RWPE1 (cell line): ENCODE measurements around the gene CA10.
A peak's percentile ranks its signal among the peaks of the same experiment; 100 is the strongest.

Experiments
- CTCF ChIA-PET: fragments of 350-600 bp; sonication (Branson Sonifier 250); formaldehyde crosslinking; extraction: SDS; loops from one replicate; lab custom pipeline; 2021; lab: Yijun Ruan, JAX
- POLR2A ChIA-PET: fragments of 400-600 bp; formaldehyde crosslinking; extraction: SDS; loops from one replicate; lab custom pipeline; 2020; ENCODE audit warnings: antibody characterized with exemption; ENCODE audit not compliant: low non-redundant PET; lab: Yijun Ruan, JAX
- DNase-seq: peaks from one replicate; pipeline ENCODE4 v3.0.0; 2012; ENCODE audit warnings: low spot score
- H3K27ac ChIP-seq: fragments of 450-650 bp; 2 replicates; pipeline ENCODE4 v1.5.1; 2017
- CTCF ChIP-seq: fragments of 450-650 bp; conservative IDR thresholded peaks from 2 replicates; pipeline ENCODE4 v1.5.1; 2017; ENCODE audit warnings: low read depth, mild to moderate bottlenecking

The CA10 gene

GRCh38 chr17:52138752-52139151 lies 19.8 kb downstream of the CA10 start:
- no peak for DNase-seq
- no peak for TF ChIP-seq CTCF
- CTCF ChIA-PET = interaction anchor here (0.7 kb wide), 1 partner anchor 465 kb away, joined by 4 read pairs; no protein-coding TSS in a partner anchor
- no peak overlapping the region for H3K27ac ChIP-seq
- POLR2A ChIA-PET = no interaction called here

GRCh38 chr17:52138350-52138749 lies 20.2 kb downstream of the CA10 start:
- H3K27ac ChIP-seq = no peak overlapping the region
- ChIA-PET CTCF (interaction anchor here (0.7 kb wide), 1 partner anchor 466 kb away, joined by 4 read pairs; no protein-coding TSS in a partner anchor), POLR2A (no interaction called here)
- TF ChIP-seq CTCF = no peak
- no peak for DNase-seq

GRCh38 chr17:52136166-52136565 lies 22.3 kb downstream of the CA10 start:
- ChIA-PET CTCF (interaction anchor here (1.1 kb wide), 1 partner anchor 35 kb away, joined by 5 read pairs; no protein-coding TSS in a partner anchor), POLR2A (no interaction called here)
- no peak overlapping the region for H3K27ac ChIP-seq
- no peak for DNase-seq
- TF ChIP-seq CTCF = no peak

GRCh38 chr17:52134641-52135040 lies 23.9 kb downstream of the CA10 start:
- CTCF ChIA-PET = no interaction called here
- TF ChIP-seq CTCF = no peak
- no peak overlapping the region for H3K27ac ChIP-seq
- DNase-seq = no peak
- POLR2A ChIA-PET = no interaction called here

GRCh38 chr17:52128721-52129120 lies 29.8 kb downstream of the CA10 start:
- DNase-seq = peak; percentile 31
- CTCF ChIA-PET = no interaction called here
- POLR2A ChIA-PET = no interaction called here

GRCh38 chr17:52124993-52125392 lies 33.5 kb downstream of the CA10 start:
- DNase-seq = no peak
- no peak overlapping the region for H3K27ac ChIP-seq
- ChIA-PET CTCF (no interaction called here), POLR2A (no interaction called here)
- no peak for TF ChIP-seq CTCF

More at GRCh38 chr17:52128721-52129120, 29.8 kb downstream of the CA10 start:
- no peak overlapping the region for H3K27ac ChIP-seq
- no peak for TF ChIP-seq CTCF
